DND-41 (cell line): ENCODE data around the gene USP13.

Source experiments
- EZH2 ChIP-seq: IDR thresholded peaks from 3 replicates; pipeline ENCODE4 v1.6.1; 2012; ENCODE audit warnings: borderline replicate concordance, low read depth, mild to moderate bottlenecking, moderate library complexity, low read length, inconsistent platforms; ENCODE audit not compliant: severe bottlenecking
- TF ChIP-seq, protein P1 (sequence below): IDR thresholded peaks from 2 replicates; pipeline ENCODE4 v1.5.1; 2012; ENCODE audit warnings: borderline replicate concordance, low read length, moderate library complexity, mild to moderate bottlenecking; ENCODE audit not compliant: poor library complexity, severe bottlenecking; ENCODE audit errors: extremely low read depth

DNA sequence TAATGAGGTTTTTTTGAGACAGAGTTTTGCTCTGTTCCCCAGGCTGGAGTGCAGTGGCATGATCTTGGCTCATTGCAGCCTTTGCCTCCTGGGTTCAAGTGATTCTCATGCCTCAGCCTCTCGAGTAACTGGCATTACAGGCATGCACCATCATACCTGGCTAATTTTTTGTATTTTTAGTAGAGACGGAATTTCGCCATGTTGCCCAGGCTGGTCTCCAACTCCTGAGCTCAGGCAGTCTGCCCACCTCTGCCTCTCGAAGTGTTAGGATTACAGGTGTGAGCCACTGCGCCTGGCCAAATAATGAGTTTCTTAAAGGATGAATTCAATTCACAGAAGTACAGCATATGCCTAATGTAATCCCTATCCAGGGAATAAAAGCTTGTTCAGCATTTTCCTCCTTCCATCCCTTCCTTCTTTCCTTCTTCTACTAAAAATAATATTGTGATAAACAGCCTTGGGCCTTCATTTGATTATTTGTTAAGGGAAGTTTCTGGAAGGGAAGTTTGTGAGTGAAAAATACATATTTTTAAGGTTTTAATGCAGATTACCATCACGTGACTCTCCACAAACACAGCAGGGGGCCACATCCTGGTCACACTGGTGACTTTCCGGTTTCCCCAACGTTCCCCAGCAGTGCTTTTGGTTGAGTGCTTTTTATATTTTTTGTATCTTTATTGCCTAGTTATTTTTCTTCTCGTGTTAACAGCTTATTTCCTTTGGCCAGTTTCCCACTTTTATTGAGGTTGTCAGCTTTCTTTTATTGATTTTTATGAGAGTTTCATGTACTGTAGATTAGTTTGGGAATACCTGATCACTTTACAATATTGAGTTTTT is 116.8 kb downstream of the USP13 start:
- TF ChIP-seq, protein P1, sequence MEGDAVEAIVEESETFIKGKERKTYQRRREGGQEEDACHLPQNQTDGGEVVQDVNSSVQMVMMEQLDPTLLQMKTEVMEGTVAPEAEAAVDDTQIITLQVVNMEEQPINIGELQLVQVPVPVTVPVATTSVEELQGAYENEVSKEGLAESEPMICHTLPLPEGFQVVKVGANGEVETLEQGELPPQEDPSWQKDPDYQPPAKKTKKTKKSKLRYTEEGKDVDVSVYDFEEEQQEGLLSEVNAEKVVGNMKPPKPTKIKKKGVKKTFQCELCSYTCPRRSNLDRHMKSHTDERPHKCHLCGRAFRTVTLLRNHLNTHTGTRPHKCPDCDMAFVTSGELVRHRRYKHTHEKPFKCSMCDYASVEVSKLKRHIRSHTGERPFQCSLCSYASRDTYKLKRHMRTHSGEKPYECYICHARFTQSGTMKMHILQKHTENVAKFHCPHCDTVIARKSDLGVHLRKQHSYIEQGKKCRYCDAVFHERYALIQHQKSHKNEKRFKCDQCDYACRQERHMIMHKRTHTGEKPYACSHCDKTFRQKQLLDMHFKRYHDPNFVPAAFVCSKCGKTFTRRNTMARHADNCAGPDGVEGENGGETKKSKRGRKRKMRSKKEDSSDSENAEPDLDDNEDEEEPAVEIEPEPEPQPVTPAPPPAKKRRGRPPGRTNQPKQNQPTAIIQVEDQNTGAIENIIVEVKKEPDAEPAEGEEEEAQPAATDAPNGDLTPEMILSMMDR: no peak
- no peak for TF ChIP-seq EZH2
